Stimulated activated CD4-positive, alpha-beta T cell treated with anti-CD3 and anti-CD28 coated beads, Interleukin-4, amount 100 ng/mL, for 24 hours (primary cell): ENCODE data around the gene MAPK9.

ENCODE experiments used
- DNase-seq: peaks from one replicate; pipeline ENCODE4 v3.0.0-alpha.2; 2020

The MAPK9 gene

DNA sequence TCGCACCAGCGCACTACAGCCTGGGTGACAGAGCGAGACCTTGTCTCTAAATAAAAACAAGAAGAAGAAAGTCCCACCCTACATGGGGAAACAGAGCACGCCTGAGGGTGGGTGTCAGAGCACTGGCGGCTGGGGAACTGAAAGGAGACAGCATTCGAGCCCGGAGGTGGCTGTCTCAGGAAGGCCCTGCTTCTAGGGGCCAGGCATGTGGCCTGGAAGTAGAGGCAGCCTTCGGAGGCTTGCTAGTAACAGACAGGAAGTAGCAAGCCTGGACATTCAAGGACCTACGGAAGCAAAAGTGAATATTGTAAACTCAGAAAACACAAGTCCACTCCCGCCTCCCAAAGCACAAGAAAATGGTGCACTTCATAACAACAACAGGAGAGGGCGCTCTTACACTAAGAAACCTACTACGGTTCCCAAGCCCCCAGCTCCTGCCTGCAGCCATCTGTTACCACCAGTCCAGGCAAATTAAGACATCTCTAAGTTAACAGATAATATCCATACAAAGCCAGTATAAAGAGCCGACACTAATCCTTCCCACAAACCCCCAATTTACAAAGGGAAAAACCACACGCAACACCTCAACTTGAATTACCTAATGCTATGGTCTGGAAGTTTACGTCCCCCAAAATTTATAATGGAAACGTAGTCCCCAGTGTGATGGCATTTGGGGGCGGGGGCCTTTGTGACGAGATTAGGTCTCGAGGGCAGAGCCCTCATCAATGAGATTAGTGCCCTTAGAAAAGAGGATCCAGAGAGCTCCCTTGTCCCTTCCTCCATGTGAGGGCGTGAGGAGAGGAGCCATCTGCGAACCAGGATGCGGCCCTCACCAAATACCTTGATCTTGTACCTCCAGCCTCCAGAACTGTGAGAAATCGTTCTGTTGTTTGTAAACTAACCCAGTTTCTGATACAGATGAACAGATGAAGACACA, 90.6 kb downstream of the MAPK9 start:
- DNase-seq = no peak

DNA sequence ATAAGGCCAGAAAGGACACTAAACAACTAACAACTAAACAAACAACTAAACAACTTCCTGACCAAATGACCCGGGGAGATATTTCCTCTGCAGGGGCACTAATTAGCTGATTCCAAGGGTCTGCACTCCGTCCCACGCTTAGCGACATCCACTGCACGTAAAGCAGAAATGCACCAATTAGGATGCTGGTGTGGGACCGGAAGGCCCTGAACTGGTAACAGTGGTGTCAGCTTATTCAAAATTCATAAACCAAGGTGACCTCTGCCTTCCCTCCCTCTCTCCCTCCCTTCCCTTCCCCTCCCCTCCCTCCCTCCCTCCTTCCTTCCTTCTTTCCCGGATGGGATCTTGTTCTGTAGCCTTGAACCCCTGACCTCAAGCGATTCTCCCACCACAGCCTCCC, 92.5 kb downstream of the MAPK9 start:
- DNase-seq = no peak

DNA sequence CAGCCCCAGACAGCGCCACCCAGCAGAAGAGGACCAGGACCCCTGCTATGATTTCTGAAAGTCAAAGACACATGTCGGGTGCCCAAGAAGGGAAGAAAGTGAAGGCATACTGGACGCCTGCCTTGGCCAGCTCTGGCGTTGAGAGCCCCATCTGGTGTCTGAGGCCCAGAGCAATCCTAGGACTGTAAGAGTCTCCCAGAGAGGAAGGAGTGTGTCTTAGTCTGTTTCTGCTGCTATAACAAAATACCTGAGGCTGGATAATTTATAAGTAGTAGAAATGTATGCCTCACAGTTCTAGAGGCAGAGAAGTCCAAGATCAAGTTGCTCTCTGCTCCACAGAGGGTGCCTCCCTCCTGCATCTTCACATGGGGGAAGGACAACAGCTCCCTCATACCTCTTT, 93.7 kb downstream of the MAPK9 start:
- no peak for DNase-seq

DNA sequence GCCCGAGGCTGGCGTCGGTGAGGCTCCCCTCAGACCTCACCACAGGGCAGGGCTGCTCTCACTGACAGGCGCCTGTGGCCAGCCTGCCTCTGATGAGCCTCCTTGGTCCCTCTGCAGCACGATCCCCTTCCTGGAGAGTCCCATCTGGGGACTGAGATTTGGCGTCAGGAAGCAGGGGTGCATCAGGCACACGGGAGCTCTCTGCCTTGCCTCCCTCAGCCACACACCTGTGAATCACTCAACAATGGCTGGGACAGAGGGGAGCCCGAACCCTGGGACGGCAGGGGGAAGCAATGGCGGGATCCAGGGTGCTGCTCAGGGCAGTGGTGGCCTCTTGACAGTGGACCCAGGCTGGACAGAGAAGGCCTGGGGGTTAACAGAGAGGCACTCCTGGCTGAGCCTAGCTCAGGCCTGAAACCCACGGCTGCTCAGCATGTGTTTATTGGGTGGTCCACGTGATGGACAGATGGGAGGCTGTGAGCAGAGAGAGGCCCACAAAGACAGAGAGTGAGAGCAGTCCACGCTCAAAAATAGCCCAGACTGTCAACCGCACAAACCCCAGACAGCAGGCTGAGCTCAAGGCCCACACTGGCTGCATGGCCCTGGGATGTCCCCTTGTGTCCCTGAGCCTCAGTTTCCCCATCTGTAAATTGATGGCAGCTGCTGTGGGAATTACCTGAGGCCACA, 94.7 kb downstream of the MAPK9 start:
- DNase-seq = no peak

DNA sequence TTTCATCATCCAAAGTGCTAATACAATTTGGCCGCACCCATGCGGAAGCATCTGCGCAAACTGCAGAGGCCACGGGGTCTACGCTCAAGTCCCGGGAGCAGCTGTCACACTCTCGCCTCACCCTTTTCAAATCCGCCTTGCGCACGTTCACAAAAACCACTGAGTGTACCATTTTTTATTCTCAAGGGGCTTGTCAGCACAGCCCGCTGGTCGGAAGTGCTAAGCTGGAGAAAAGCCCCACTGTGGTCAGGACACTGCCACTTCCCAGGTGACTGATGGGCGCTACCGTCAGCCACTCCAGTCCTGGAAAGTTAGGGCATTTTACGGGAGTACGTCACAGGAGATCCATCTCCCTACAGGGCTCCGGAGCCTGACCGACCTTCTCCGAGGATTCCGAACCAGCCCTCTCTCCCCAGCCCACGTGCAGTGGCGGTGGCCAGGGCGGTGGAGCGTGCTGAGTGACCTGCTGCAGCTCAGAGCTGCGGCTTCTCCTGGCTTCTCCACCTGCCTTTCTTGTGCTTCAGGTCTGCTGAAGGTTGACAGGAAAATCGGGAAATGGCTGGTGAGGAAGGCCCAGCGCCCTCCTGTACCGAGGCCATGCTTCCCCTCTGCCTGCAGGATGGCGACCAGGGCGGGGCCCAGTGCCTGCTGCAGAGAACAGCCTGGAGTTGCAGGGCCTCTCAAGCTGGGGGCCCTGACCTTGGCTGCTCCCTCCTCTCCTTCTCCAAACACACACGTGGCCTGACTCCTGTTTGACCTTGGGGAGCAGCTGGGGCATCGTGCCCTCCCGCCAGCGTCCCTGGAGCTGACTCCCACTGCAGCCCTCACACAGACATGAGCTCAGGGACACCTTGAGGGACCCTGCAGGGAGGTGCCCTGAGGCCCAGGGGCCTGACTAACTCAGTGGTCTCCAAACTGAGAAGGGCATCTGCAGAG, 97.2 kb downstream of the MAPK9 start:
- no peak for DNase-seq

DNA sequence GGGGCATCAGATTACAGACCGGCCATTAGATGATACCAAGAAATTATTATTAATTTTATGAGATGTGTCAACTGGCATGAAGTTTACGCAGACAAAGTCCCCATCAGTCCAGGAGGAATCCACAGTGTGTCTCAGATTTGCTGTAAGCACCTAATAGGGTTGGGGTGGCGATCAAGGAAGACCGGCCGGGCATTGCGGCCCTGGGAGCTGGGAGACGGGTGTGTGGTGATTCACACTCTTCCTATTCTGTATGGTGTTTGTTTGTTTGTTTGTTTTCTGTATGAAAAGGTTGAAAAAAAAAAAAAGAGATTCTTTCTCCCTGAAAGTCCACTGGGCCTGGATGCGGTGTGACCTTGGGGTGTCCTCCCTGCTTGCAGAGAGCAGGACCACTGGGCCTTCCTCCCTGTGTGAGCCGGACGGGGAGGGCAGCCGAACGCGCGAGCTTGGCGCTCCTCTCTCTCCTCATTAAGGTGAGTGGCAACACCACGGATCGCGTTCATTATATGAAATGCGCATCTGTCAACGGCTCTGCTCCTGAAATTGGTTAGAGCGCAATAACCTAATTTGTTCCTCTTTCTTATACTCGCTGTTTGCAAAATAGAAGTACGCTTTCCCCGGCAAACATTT, 98.0 kb downstream of the MAPK9 start:
- no peak for DNase-seq

DNA sequence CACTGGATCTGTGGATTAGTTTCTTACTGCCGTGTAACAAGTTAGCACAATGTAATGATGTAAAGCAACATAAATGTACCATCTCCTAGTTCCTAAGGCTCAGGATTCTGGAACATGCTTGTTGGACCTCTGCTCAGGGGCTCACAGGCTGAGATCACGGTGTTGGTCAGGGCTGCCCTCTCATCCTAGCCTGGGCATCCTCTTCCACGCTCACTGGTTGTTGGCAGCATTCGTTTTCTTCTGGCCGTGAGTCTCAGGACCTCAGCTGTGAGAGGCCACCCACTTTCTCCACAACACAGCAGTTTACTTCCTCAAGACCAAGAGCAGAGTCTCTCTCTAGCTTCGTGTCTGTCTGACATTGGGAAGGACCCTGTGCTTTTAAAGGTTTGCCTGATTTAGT, 100.2 kb downstream of the MAPK9 start:
- DNase-seq = no peak

DNA sequence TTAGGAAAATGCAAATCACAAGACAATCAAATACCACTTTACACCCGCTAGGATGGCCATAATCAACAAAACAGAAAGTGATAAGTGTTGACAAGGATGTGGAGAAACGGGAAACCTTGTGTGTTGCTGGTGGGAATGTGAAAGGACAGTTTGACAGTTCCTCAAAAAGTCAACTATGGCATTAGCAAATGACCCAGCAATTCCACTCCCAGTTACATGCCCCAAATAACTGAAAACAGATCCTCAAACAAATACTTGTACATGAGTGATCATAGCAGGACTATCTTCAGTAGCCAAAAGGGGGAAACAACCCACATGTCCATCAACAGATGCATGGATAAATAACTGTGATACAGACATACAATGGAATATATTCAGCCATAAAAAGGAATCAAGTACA, 104.1 kb downstream of the MAPK9 start:
- no peak for DNase-seq
